NCI-H146 treated with DMSO at 0.1 percent for 48 hours (cell line): Measurements from ENCODE around the gene IFNA1.
"Not testable (repeated sequence)": the region's sequence is repeated elsewhere in the genome, so short reads cannot be mapped to it uniquely, and the experiment has no call there.

ENCODE experiments used
- DNase-seq: peaks from one replicate; lab custom pipeline; 2025; ENCODE audit not compliant: unreplicated experiment; lab: John Stamatoyannopoulos, UW

Gene IFNA1

GRCh38 chr9:21443849-21444625 is 3.8 kb downstream of the IFNA1 start:
- no peak for DNase-seq

- not testable (repeated sequence) for DNase-seq
Measured at GRCh38 chr9:21449312-21449711, 9.1 kb downstream of the IFNA1 start.

- DNase-seq = no peak
Measured at GRCh38 chr9:21450733-21451394, 10.6 kb downstream of the IFNA1 start.

- no peak for DNase-seq
Measured at GRCh38 chr9:21452681-21453080, 12.4 kb downstream of the IFNA1 start.

GRCh38 chr9:21454149-21454548 is 13.9 kb downstream of the IFNA1 start:
- no peak for DNase-seq

GRCh38 chr9:21455320-21455719 is 15.1 kb downstream of the IFNA1 start:
- DNase-seq = no peak

- DNase-seq = no peak
Measured at GRCh38 chr9:21461377-21461776, 21.1 kb downstream of the IFNA1 start.

GRCh38 chr9:21465138-21465537 is 24.9 kb downstream of the IFNA1 start:
- DNase-seq = no peak

GRCh38 chr9:21465859-21466518 is 25.8 kb downstream of the IFNA1 start:
- DNase-seq = no peak

GRCh38 chr9:21470126-21470525 is 29.9 kb downstream of the IFNA1 start:
- DNase-seq = no peak

GRCh38 chr9:21473236-21473635 is 33.0 kb downstream of the IFNA1 start:
- DNase-seq = no peak

- DNase-seq = no peak
Measured at GRCh38 chr9:21477466-21477865, 37.2 kb downstream of the IFNA1 start.

- no peak for DNase-seq
Measured at GRCh38 chr9:21479152-21479702, 39.0 kb downstream of the IFNA1 start.

GRCh38 chr9:21481470-21482056 is 41.3 kb downstream of the IFNA1 start:
- no peak for DNase-seq

- DNase-seq = no peak
Measured at GRCh38 chr9:21482213-21482612, 42.0 kb downstream of the IFNA1 start, which contains the start of gene IFNE. Gene IFNE (minus strand): TSS chr9:21482313. CDS start chr9:21481694, 619 bp downstream.
